Anterior cingulate cortex (tissue), 58 donors: ENCODE data around the gene FAM50B.
"Not testable (repeated sequence)": the region's sequence is repeated elsewhere in the genome, so short reads cannot be mapped to it uniquely, and the experiment has no call there.

Source experiments
- DNase-seq, 58 donors: peaks; one replicate each; lab custom pipeline; 2025; lab: John Stamatoyannopoulos, UW

Gene FAM50B

DNA sequence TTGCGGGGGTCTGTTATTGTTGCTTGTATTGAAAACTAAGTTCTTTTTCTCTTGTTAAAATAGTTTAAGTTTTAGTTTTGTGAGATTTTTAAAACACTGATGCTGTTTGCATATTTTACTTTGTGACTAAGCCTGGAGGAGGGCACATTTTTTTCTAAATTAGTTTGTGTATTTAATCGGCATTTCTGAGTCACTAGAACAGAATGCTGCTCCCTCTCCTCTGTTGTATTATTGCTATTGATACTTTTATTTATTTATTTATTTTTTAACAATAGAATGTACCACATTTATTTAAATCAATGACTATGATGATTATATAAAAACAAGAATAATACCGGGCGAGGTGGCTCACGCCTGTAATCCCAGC, 5.1 kb upstream of the FAM50B start:
- no peak for DNase-seq

DNA sequence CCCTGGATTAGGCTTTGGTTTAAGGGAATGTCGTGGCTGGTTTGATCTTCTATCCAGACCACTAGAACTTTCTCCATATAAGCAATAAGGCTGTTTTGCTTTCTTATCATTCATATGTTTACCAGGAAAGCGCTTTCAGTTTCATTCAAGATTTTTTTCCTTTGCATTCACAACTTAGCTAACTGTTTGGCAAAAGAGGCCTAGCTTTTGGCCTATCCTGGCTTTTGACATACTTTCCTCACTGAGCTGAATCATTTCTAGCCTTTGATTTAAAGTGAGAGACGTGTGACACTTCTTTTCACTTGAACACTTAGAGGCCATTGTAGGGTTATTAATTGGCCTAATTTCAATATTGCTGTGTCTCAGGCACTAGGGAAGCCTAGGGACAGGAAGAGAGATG, 1.7 kb upstream of the FAM50B start:
- DNase-seq: no peak

DNA sequence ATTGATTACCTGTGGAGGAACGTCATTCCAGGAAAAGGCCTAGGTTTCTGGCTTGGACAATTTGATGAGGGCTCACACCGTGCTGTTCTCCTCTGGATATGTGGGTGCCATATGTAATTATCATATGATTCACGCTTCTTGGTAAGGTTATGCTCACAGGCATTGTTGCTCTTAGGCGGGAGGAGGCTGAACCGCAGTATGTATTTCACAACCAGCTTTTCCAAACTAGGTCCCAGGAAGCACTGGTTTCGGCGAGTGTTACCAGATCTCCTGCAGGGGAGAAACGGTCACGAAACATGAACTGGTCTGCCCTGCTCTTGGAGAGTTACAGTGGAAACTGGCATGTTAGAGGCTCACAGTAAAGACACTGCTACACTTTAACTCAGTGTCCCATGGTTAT, 793 bp upstream of the FAM50B start:
- peak in 1 of 58 donors; percentile 18 for DNase-seq

DNA sequence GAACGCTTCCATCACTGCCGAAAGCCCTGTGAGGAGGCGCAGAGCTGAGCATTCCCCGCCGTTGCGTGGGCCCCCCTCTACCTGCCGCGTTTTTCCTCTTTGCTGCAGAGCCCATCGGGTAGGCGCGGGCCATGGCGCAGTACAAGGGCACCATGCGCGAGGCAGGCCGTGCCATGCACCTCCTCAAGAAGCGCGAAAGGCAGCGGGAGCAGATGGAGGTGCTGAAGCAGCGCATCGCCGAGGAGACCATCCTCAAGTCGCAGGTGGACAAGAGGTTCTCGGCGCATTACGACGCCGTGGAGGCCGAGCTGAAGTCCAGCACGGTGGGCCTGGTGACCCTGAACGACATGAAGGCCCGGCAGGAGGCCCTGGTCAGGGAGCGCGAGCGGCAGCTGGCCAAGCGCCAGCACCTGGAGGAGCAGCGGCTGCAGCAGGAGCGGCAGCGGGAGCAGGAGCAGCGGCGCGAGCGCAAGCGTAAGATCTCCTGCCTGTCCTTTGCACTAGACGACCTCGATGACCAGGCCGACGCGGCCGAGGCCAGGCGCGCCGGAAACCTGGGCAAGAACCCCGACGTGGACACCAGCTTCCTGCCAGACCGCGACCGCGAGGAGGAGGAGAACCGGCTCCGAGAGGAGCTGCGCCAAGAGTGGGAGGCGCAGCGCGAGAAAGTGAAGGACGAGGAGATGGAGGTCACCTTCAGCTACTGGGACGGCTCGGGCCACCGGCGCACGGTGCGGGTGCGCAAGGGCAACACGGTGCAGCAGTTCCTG, 693 bp downstream of the FAM50B start:
- peak in 8 of 58 donors; percentile 4 to 42 (median 34) for DNase-seq

DNA sequence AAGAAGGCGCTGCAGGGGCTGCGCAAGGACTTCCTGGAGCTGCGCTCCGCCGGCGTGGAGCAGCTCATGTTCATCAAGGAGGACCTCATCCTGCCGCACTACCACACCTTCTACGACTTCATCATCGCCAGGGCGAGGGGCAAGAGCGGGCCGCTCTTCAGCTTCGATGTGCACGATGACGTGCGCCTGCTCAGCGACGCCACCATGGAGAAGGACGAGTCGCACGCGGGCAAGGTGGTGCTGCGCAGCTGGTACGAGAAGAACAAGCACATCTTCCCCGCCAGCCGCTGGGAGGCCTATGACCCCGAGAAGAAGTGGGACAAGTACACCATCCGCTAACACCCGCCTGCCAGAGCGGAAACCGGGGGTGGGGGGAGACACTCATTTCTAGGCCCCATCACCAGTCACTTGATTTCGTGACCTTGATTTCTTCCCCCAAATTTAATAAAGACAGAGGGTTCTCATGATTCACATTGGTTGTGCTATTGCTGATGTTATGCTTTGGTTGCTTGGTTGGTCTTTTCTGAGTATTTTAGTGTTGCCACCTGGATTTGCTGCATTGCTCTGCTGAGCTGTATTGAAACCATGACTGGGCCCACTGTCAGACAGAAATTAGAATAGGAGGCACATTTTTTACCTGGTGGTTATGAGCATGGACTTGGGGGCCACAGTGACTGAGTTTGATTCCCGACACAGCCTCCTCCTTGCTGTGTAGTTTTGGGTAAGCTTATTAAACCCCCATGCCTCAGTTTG, 1.5 kb downstream of the FAM50B start:
- no peak for DNase-seq

DNA sequence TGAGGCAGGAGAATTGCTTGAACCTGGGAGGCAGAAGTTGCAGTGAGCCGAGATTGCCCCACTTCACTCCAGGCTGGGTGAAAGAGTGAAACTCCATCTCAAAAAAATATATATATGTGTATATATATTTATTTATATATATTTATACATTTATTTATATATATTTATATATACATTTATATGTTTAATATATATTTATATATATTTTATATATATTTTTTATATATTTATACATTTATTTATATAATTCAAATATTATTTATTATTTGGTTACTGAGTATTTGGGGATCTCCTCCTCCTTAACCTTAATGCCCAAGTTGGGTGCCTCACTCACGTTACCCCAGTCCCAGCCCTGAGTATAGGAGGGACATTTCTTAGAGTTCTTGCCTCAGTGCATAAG, 2.7 kb downstream of the FAM50B start:
- no peak for DNase-seq

DNA sequence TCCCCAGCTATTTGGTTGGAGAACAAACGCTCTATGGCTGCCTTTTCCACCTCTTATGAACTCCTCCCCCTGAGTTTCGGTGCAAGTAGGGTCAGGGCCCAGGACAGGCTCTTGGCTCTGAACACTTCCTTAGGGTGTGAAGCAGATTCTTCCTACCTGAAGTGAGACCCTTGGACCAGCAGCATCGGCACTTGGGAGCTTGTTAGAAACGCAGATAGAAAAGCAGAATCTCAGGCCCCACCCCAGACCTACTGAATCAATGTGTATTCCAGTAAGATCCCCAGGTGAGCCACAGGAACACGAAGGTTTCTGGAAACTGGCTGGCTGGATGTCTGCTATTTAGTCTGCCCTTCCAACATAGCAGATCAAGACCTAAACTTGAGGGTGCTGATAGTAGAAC, 3.2 kb downstream of the FAM50B start:
- no peak for DNase-seq

DNA sequence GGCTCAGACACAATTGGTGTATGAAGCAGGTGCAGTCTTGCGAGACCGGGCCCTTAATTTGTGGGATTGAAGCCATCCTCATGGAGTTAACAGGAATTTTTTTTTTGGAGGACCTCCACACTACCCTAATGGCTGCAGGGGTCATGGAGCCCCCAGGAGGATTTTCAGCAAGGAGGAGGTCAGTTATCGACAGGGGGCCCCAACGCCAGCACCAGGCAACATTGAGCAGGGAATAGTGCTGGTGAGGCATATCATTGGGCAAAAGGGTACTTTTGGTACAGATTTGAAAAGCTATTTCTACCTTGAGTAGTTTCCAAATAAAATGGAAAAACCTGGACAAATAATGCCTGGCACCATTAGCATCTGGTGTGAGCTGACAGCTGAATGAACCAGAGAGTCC, 6.7 kb downstream of the FAM50B start:
- no peak for DNase-seq

DNA sequence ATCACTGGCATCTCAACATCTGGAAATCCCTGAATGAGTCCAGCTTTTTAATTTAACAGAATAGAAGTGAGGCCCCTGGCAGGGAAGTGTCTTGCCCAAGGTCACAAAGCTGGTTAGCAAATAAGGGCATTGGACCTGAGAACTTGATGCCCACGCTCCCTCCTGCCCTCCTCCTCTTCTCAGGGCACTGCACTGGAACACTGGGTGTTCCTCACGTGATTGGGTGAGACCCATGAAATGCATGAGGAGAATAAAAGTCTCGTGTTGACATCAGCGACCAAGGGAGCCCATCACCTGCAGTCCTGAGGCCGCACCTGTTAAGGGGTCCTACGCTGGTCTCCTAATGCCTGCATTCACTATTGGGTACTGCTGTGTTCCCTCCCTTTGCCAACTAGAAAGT, 7.4 kb downstream of the FAM50B start:
- no peak for DNase-seq

DNA sequence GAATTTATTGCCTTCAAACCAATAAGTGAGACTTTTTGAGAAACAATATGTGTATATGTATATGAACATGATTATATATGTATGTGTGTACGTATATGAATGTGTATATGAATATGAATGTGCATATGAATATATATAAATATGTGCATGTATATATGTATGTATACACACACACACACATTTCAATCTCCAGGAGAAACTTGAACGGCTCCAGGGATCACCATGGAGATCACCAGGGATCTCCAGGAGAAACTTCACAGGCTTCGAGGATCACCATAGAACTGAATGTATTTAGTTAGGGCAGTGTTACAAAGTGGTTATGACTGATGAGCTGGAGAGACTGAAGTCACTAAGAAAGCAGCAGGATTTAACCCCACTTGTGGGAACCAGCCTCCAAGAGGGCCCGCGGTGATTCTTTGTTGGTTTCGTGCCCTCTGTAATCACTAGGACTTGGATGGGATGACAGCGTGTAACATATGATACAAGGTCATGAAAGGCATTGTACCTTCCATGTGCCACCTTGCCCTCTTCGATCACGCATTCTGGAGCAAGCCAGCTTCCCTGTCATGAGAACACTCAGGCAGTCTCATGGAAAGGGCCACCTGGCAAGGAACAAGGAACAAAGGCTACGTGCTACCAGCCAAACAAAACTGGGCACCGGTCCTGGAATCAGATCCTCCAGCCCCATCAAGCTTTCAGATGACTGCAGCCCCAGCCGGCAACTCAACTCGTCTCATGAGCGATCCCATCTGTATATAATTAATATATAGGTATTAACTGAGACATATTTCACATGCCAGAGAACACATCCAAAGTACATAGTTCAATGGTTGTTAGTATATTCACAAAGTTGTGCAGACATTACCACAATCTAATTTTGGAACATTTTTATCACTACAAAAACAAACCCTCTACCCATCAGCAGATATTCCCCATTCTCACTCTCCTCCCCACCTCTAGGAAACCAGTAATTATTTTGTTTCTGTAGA, 8.6 kb downstream of the FAM50B start:
- no peak for DNase-seq

DNA sequence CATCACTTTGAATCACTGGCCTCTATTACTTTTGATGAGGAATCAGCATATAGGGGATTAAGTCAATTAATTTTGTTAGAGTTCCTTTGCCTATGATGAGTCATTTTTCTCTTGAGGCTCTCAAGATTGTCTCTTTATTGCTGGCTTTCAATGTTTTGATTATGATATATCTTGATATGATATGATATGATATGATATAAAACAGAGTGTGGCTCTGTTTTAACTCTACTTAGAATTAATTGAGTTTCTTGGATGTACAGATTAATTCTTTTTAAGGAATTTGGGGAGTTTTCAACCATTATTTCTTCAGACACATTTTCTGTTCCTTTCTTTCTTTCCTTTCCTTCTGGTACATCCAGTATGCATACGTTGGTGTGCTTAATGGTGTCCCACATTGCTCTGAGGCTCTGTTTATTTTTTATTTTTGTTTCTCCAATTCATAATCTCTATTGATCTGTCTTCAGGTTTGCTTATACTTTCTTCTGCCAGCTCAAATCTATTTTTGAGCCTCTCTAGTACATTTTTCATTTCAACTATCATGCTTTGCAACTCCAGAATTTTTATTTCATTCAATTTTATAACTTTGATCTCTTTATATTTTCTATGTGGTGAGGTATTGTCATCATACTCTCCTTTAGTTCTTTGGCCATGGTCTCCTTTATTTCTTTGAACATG, 10.8 kb downstream of the FAM50B start:
- DNase-seq: no peak

DNA sequence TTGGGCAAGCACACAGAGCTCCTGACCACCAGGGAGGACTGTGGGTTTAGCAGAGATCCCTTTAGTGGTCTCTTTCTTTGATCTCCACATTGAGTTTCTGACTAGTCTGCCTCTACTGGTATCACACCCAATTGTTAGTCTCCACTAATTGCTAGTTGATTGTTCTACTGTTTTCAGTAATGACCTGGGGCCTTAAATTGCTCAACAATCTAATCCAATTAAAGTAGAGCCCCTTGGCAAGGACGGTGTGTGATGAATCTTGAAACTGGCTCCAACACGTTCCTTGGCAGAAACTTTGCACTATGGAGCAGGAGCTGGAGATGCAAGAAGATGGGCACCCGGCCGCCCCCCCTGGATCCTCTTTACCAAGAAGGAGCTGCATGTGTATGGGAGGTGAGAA, 12.3 kb downstream of the FAM50B start:
- no peak for DNase-seq

DNA sequence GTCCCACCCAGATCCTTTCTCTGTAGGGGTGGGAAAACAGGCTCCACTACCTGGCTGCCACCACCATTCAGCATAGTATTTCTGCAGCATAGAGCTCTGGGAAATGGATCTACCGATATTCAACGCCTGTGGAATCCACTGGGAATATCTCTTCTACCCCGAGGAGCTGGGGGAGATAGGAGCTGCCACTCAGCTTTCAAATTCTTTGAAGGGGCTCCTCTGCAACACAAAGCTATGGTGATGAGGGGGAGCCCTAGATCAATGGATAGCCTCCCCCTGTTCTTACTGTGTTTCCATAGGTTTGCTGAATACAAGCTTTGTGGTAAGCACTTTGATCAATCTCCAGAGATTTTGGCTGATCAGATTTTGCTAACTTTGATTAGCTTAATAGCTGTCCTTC, 12.9 kb downstream of the FAM50B start:
- no peak for DNase-seq

DNA sequence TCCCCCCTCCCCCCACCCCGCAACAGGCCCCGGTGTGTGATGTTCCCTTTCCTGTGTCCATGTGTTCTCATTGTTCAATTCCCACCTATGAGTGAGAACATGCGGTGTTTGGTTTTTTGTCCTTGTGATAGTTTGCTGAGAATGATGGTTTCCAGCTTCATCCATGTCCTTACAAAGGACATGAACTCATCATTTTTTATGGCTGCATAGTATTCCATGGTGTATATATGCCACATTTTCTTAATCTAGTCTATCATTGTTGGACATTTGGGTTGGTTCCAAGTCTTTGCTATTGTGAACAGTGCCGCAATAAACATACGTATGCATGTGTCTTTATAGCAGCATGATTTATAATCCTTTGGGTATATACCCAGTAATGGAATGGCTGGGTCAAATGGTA, 14.1 kb downstream of the FAM50B start:
- not testable (repeated sequence) for DNase-seq

DNA sequence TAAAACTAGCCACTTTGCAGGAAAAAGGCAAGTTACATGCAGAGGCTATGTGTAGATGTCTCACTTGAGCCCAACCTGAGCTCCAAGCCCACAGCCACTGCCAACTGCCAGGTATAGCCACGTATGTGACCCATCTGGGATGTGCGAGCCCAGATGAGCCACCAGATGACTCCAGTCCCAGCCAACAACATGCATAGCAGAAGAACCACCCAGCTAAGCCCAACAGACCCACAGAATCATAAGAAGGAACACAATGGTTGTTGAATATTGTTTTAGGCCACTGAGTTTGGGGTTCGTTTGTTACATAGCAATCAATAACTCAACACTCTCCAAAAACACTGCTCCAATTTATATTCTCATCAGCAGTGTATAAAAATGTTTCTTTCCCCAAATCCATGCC, 16.3 kb downstream of the FAM50B start:
- DNase-seq: no peak

DNA sequence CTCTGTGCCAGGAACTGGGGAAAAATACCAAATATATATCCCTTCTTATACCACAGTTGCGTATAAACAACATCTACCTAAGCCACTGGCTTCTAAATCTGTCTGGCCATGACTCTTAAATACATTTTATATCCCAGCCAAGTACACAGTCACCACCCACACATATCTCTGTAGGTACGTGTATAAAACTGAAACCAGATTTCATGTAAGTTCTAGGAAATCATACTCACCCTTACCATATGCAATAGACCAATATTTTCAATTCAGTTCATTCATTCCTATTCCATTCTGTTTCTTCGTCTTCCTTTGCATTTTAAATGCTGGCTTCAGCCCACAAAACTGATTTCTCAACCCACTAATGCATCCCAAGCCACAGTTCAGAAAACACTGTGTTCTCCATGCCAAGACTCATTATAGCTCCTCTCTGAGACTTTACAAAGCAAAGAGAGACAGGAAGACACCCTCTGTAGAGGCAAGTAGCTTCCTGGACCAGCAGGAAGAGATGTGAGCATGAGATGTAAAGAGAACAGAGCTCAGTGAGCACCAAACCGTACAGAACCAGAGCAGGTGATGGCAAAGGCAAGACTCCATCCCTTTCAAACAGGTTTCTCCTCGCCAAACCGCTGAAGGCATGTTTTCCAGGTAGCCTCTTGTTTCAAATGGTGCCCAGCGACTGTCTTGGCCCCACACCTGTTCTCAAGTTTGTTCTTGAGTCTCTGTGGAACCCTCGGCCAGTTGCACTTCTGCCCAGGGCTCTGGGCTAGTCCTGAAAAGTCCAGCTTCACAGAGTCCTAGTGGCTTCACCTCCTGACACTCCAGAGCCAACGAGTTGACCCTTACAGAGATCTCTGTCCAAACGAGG, 18.7 kb downstream of the FAM50B start:
- DNase-seq: no peak

DNA sequence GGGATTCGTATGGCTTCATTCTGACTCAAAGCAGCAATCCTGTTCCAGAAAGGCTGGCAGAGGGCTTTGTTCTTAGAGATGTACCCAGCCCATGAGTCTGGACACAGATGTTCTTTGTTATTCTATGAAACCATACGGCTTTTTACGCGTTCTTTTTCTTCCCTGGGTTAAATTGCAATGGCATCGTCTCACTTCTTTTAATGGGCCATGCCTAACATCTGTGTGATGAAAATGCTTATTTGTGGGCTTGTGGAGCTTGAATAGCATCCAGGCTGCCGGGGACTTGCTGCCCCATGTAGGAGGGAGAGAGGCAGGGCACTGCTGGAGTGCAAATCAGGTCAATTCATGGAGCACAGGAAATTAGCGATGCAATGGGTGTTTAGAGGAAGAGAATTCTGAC, 19.4 kb downstream of the FAM50B start:
- DNase-seq: peak in 9 of 58 donors; percentile 13 to 47 (median 25)

DNA sequence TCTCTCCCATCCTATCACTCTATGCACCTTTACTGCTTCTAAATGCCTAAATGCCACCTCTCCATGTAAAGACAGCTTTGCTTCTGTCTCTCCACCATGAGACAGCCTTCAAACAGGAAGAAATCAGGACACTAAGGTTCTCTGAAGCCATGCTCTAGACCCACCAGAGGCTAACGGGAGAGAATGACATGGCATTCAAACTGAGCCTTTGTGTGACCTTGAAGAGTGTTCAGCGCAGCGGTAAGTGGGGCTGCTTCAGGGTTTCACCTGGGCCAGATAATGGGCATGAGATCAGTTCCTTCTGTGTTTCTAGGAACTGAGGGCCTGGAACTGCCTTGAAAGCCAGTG, 20.1 kb downstream of the FAM50B start:
- no peak for DNase-seq
